HEK293 (cell line): ENCODE measurements around the gene TRAF1.

ENCODE experiments used
- CTCF ChIA-PET: fragments of 350-600 bp; formaldehyde crosslinking; extraction: SDS; loops from one replicate; lab custom pipeline; 2021; ENCODE audit warnings: antibody characterized with exemption; lab: Yijun Ruan, JAX
- POLR2A ChIA-PET: fragments of 300-600 bp; formaldehyde crosslinking; extraction: SDS; loops from one replicate; lab custom pipeline; 2020; ENCODE audit warnings: antibody characterized with exemption, inconsistent platforms; lab: Yijun Ruan, JAX
- H3K27ac ChIP-seq: fragments of 200-500 bp; sonication (Bioruptor generic); 2 replicates; pipeline ENCODE4 v1.5.1; 2014; ENCODE audit warnings: low read depth, low read length, control low read depth, inconsistent platforms; ENCODE audit errors: extremely low read depth
- H3K36me3 ChIP-seq, 2 experiments: fragments of 200-500 bp in 1 of 2; sonication (Bioruptor generic) in 1 of 2; 1 replicate in 1 of 2; 2 replicates in 1 of 2; pipeline ENCODE4 v1.5.1; 2014 to 2017; ENCODE audit warnings: inconsistent platforms in 2 of 2, low read length in 2 of 2; ENCODE audit not compliant: control insufficient read depth in 2 of 2, insufficient read depth in 1 of 2
- H3K4me1 ChIP-seq: fragments of 200-500 bp; sonication (Bioruptor generic); 2 replicates; pipeline ENCODE4 v1.5.1; 2014; ENCODE audit warnings: mild to moderate bottlenecking, low read length, inconsistent platforms; ENCODE audit not compliant: control insufficient read depth, insufficient read depth
- H3K4me3 ChIP-seq: 2 replicates; pipeline ENCODE4 v1.5.1; 2011; ENCODE audit warnings: low read depth, mild to moderate bottlenecking, control low read depth, low read length, moderate library complexity
- H3K9me3 ChIP-seq: fragments of 200-500 bp; sonication (Bioruptor generic); 2 replicates; pipeline ENCODE4 v1.5.1; 2014; ENCODE audit warnings: low read depth, low read length, inconsistent platforms; ENCODE audit not compliant: control insufficient read depth, insufficient read depth
- GLIS1 ChIP-seq: fragments of 450-650 bp; formaldehyde crosslinking; IDR thresholded peaks from 2 replicates; pipeline ENCODE4 v1.5.1; 2016; ENCODE audit warnings: missing biosample characterization, missing genetic modification characterization
- GLIS2 ChIP-seq: fragments of 450-650 bp; formaldehyde crosslinking; IDR thresholded peaks from 2 replicates; pipeline ENCODE4 v1.5.1; 2016; ENCODE audit warnings: missing biosample characterization, missing genetic modification characterization
- KLF16 ChIP-seq: fragments of 450-650 bp; formaldehyde crosslinking; IDR thresholded peaks from 2 replicates; pipeline ENCODE4 v1.5.1; 2017; ENCODE audit warnings: missing biosample characterization, missing genetic modification characterization
- SP2 ChIP-seq: fragments of 450-650 bp; formaldehyde crosslinking; IDR thresholded peaks from 2 replicates; pipeline ENCODE4 v1.5.1; 2016; ENCODE audit warnings: missing biosample characterization, missing genetic modification characterization
- SP7 ChIP-seq: fragments of 450-650 bp; formaldehyde crosslinking; IDR thresholded peaks from 2 replicates; pipeline ENCODE4 v1.5.1; 2016; ENCODE audit warnings: missing biosample characterization, missing genetic modification characterization
- ZBTB21 ChIP-seq: fragments of 450-650 bp; formaldehyde crosslinking; IDR thresholded peaks from 2 replicates; pipeline ENCODE4 v1.5.1; 2017; ENCODE audit warnings: missing biosample characterization, missing genetic modification characterization
- ZFP37 ChIP-seq: fragments of 450-650 bp; formaldehyde crosslinking; IDR thresholded peaks from 2 replicates; pipeline ENCODE4 v1.5.1; 2016; ENCODE audit warnings: missing biosample characterization, missing genetic modification characterization
- ZIC2 ChIP-seq: fragments of 450-650 bp; formaldehyde crosslinking; IDR thresholded peaks from 2 replicates; pipeline ENCODE4 v1.5.1; 2016; ENCODE audit warnings: missing biosample characterization, missing genetic modification characterization
- ZNF155 ChIP-seq: fragments of 450-650 bp; formaldehyde crosslinking; IDR thresholded peaks from 2 replicates; pipeline ENCODE4 v1.5.1; 2016; ENCODE audit warnings: missing biosample characterization, missing genetic modification characterization
- ZNF157 ChIP-seq: fragments of 450-650 bp; formaldehyde crosslinking; IDR thresholded peaks from 2 replicates; pipeline ENCODE4 v1.5.1; 2016; ENCODE audit warnings: missing biosample characterization, missing genetic modification characterization
- ZNF202 ChIP-seq: fragments of 450-650 bp; formaldehyde crosslinking; IDR thresholded peaks from 2 replicates; pipeline ENCODE4 v1.5.1; 2016; ENCODE audit warnings: missing biosample characterization, missing genetic modification characterization, borderline replicate concordance
- ZNF24 ChIP-seq: fragments of 450-650 bp; formaldehyde crosslinking; IDR thresholded peaks from 2 replicates; pipeline ENCODE4 v1.5.1; 2016; ENCODE audit warnings: missing biosample characterization, missing genetic modification characterization
- ZNF274 ChIP-seq, 2 experiments: fragments of 200-500 bp in 1 of 2; fragments of 450-650 bp in 1 of 2; sonication (Bioruptor generic) in 1 of 2; formaldehyde crosslinking in 1 of 2; IDR thresholded peaks; 2 replicates each; pipeline versions ENCODE4 v1.5.1 to v1.6.1; 2014 to 2016; ENCODE audit warnings: borderline replicate concordance in 1 of 2, inconsistent platforms in 1 of 2, low read length in 1 of 2, missing biosample characterization in 1 of 2, missing genetic modification characterization in 1 of 2
- ZNF335 ChIP-seq: fragments of 450-650 bp; formaldehyde crosslinking; conservative IDR thresholded peaks from 2 replicates; pipeline ENCODE4 v1.5.1; 2016; ENCODE audit warnings: missing biosample characterization, missing genetic modification characterization
- ZNF354C ChIP-seq: fragments of 450-650 bp; formaldehyde crosslinking; IDR thresholded peaks from 2 replicates; pipeline ENCODE4 v1.5.1; 2016; ENCODE audit warnings: missing biosample characterization, missing genetic modification characterization, low read depth, borderline replicate concordance
- ZNF394 ChIP-seq: fragments of 450-650 bp; formaldehyde crosslinking; IDR thresholded peaks from 2 replicates; pipeline ENCODE4 v1.5.1; 2016; ENCODE audit warnings: missing biosample characterization, missing genetic modification characterization, mild to moderate bottlenecking, moderate library complexity, borderline replicate concordance
- ZNF658 ChIP-seq: fragments of 450-650 bp; formaldehyde crosslinking; IDR thresholded peaks from 2 replicates; pipeline ENCODE4; 2016; ENCODE audit warnings: missing biosample characterization, missing genetic modification characterization
- ZSCAN30 ChIP-seq: fragments of 450-650 bp; IDR thresholded peaks from 2 replicates; pipeline ENCODE4 v1.5.1; 2018; ENCODE audit warnings: missing biosample characterization, mild to moderate bottlenecking, missing genetic modification characterization, moderate library complexity
- TF ChIP-seq, protein P1 (sequence below): fragments of 450-650 bp; formaldehyde crosslinking; IDR thresholded peaks from 2 replicates; pipeline ENCODE4 v1.5.1; 2016; ENCODE audit warnings: missing biosample characterization, missing genetic modification characterization
- TF ChIP-seq, protein P2 (sequence below): fragments of 450-650 bp; formaldehyde crosslinking; IDR thresholded peaks from 2 replicates; pipeline ENCODE4 v1.5.1; 2017; ENCODE audit warnings: missing biosample characterization, missing genetic modification characterization
- TF ChIP-seq, protein P3 (sequence below): fragments of 450-650 bp; formaldehyde crosslinking; conservative IDR thresholded peaks from 2 replicates; pipeline ENCODE4 v1.5.1; 2016; ENCODE audit warnings: low read depth, missing biosample characterization, missing genetic modification characterization

TRAF1 gene

DNA sequence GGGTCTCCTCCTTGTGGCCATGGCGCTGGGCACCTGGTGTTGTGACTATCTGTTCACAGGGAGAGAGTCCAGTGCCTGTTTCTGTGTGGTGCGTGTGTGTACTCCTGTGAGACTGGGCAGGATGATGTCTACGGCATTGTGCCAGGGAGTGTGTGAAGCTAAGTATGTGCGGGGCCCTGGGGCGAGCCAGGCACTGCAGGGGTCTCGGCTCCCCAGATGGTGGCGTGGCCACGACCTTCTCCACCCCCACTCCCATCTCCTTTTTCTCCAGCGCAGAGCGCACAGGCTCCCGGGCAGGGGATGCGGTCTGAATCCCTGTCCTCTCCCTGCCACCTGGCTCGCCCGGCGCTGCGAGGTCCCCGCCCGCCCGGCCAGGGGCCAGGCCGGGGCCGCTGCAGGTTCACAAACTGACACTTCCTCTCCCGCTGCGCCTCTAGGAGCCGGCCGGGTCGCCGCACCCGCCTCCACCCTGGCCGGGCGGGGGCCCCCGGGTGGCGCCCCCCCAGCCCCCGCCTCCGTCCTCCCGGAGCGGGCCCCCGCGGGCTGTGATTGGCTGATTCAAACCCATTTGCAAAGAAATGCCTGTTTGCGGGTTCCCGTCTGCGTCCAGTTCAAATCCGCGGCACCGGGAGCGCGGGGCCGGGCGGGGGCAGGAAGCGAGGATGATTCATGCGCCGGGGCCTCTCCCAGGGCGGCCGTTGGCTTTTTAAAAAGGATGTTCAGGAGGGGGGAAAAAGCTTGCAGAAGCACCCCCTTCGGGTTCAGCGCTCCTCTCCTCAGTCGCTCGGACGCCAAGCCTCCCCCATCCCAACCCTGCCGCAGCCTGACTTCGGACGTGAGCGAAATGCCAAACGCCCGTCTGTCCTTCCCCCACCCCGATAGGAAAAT lies 50.4 kb downstream of the TRAF1 start (continued):
- TF ChIP-seq GLIS2 (tag by site-specific recombination) (peak; percentile 47; the same call in 1 of the 2 replicates), ZNF394 (tag by site-specific recombination) (no peak), ZNF354C (tag by site-specific recombination) (no peak), ZIC2 (tag by site-specific recombination) (peak; percentile 87), ZNF335 (peak; percentile 52; the same call in 1 of the 2 replicates), ZSCAN30 (peak; percentile 68; the same call in 1 of the 2 replicates), SP2 (tag by site-specific recombination) (peak; percentile 67), ZNF157 (tag by site-specific recombination) (no peak), ZNF274 (IDR thresholded peaks at IDR 0.05; ENCODE audit: low read length) (no peak), ZNF274 (tag by site-specific recombination; IDR thresholded peaks at IDR 0.05; ENCODE audit: borderline replicate concordance) (no peak), ZNF658 (tag by site-specific recombination) (no peak), ZNF202 (tag by site-specific recombination) (no peak), ZBTB21 (no peak), KLF16 (0 out of 2 replicates have a peak, but pooled peaks have one; percentile 35), ZFP37 (tag by site-specific recombination) (no peak)
- TF ChIP-seq, protein P1, sequence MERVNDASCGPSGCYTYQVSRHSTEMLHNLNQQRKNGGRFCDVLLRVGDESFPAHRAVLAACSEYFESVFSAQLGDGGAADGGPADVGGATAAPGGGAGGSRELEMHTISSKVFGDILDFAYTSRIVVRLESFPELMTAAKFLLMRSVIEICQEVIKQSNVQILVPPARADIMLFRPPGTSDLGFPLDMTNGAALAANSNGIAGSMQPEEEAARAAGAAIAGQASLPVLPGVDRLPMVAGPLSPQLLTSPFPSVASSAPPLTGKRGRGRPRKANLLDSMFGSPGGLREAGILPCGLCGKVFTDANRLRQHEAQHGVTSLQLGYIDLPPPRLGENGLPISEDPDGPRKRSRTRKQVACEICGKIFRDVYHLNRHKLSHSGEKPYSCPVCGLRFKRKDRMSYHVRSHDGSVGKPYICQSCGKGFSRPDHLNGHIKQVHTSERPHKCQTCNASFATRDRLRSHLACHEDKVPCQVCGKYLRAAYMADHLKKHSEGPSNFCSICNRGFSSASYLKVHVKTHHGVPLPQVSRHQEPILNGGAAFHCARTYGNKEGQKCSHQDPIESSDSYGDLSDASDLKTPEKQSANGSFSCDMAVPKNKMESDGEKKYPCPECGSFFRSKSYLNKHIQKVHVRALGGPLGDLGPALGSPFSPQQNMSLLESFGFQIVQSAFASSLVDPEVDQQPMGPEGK (tag by site-specific recombination) = peak; percentile 72
- TF ChIP-seq, protein P2, sequence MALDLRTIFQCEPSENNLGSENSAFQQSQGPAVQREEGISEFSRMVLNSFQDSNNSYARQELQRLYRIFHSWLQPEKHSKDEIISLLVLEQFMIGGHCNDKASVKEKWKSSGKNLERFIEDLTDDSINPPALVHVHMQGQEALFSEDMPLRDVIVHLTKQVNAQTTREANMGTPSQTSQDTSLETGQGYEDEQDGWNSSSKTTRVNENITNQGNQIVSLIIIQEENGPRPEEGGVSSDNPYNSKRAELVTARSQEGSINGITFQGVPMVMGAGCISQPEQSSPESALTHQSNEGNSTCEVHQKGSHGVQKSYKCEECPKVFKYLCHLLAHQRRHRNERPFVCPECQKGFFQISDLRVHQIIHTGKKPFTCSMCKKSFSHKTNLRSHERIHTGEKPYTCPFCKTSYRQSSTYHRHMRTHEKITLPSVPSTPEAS (tag by site-specific recombination) = no peak
- TF ChIP-seq, protein P3, sequence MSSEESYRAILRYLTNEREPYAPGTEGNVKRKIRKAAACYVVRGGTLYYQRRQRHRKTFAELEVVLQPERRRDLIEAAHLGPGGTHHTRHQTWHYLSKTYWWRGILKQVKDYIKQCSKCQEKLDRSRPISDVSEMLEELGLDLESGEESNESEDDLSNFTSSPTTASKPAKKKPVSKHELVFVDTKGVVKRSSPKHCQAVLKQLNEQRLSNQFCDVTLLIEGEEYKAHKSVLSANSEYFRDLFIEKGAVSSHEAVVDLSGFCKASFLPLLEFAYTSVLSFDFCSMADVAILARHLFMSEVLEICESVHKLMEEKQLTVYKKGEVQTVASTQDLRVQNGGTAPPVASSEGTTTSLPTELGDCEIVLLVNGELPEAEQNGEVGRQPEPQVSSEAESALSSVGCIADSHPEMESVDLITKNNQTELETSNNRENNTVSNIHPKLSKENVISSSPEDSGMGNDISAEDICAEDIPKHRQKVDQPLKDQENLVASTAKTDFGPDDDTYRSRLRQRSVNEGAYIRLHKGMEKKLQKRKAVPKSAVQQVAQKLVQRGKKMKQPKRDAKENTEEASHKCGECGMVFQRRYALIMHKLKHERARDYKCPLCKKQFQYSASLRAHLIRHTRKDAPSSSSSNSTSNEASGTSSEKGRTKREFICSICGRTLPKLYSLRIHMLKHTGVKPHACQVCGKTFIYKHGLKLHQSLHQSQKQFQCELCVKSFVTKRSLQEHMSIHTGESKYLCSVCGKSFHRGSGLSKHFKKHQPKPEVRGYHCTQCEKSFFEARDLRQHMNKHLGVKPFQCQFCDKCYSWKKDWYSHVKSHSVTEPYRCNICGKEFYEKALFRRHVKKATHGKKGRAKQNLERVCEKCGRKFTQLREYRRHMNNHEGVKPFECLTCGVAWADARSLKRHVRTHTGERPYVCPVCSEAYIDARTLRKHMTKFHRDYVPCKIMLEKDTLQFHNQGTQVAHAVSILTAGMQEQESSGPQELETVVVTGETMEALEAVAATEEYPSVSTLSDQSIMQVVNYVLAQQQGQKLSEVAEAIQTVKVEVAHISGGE = 0 out of 2 replicates have a peak, but pooled peaks have one; percentile 35

DNA sequence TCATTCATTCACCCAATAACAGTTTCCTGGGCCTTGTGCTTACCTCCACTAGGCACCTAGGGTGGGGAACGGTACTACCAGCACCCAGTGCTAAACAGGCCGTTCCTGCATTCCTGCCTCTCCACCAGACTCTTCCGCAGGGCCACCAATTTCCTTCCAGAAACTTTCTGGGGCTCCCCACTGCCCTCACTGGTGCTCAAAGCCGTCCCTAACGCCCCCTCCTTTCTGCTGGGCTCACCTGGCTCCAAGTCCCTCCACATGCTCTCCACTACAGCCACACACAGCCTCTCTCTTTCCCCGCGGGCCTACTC lies 51.0 kb downstream of the TRAF1 start:
- H3K4me3 ChIP-seq = peak overlapping the region; percentile 72
- POLR2A ChIA-PET = interaction anchor here (1.5 kb wide), 1 partner anchor 33 kb away, joined by 3 read pairs; the partner anchor contains the start of gene PSMD5
- no peak for TF ChIP-seq ZNF155 (tag by site-specific recombination)
- TF ChIP-seq, protein P1 (tag by site-specific recombination) = 0 out of 2 replicates have a peak, but pooled peaks have one; percentile 4
- TF ChIP-seq SP7 (tag by site-specific recombination) = no peak
- TF ChIP-seq ZNF24 (tag by site-specific recombination) = 0 out of 2 replicates have a peak, but pooled peaks have one; percentile 7
- no peak for TF ChIP-seq GLIS1
- TF ChIP-seq, all 188 proteins: peak for 2
- peaks cover 0 to 29% of the 10 kb centered on the region in 2 experiments; a peak in 2 of 3 replicates for H3K36me3 ChIP-seq
- no peaks in the 10 kb centered on the region for H3K4me1 ChIP-seq
- H3K27ac ChIP-seq = peak overlapping the region; percentile 24; the same call in 1 of the 2 replicates
- H3K9me3 ChIP-seq = no peaks in the 10 kb centered on the region
- CTCF ChIA-PET = interaction anchor here (1.2 kb wide), 1 partner anchor 61 kb away, joined by 3 read pairs; no protein-coding TSS in a partner anchor
